Osteoblast (primary cell): ENCODE results near the gene CUX1. TPM values are rescaled to one million over a fixed set of nuclear protein-coding genes. Genes with fewer than 3 reads are reported as not detected.
"Not testable (repeated sequence)": the region's sequence is repeated elsewhere in the genome, so short reads cannot be mapped to it uniquely, and the experiment has no call there.

ENCODE experiments used
- DNase-seq: peaks from one replicate; pipeline ENCODE4 v3.0.0; 2011; ENCODE audit warnings: low spot score, mixed read lengths; ENCODE audit not compliant: insufficient read length; ENCODE audit errors: missing footprints
- H2AFZ ChIP-seq: 2 replicates; pipeline ENCODE4 v1.6.0; 2011; ENCODE audit warnings: mild to moderate bottlenecking, low read length
- H3K27ac ChIP-seq: 2 replicates; pipeline ENCODE4 v1.5.1; 2011; ENCODE audit warnings: mild to moderate bottlenecking, low read depth, low read length, moderate library complexity
- H3K27me3 ChIP-seq: 2 replicates; pipeline ENCODE4 v1.6.0; 2012; ENCODE audit warnings: mild to moderate bottlenecking, control low read depth, inconsistent platforms, low read length, moderate library complexity; ENCODE audit not compliant: insufficient read depth
- H3K36me3 ChIP-seq: 2 replicates; pipeline ENCODE4 v1.5.1; 2011; ENCODE audit warnings: mild to moderate bottlenecking, low read length, control low read depth, moderate library complexity; ENCODE audit not compliant: insufficient read depth
- H3K4me1 ChIP-seq: 2 replicates; pipeline ENCODE4 v1.5.1; 2011; ENCODE audit warnings: mild to moderate bottlenecking, low read length, control low read depth, moderate library complexity; ENCODE audit not compliant: insufficient read depth
- H3K4me2 ChIP-seq: 2 replicates; pipeline ENCODE4 v1.6.0; 2011; ENCODE audit warnings: mild to moderate bottlenecking, low read length; ENCODE audit not compliant: insufficient read depth
- H3K4me3 ChIP-seq: fragments of 200-600 bp; sonication (generic); 3 replicates; pipeline ENCODE4 v1.5.1; 2012; ENCODE audit warnings: mild to moderate bottlenecking, low read length, inconsistent platforms; ENCODE audit not compliant: insufficient read depth
- H3K79me2 ChIP-seq: 2 replicates; pipeline ENCODE4 v1.6.0; 2012; ENCODE audit warnings: mild to moderate bottlenecking, low read length, control low read depth, inconsistent platforms; ENCODE audit not compliant: insufficient read depth
- H3K9me3 ChIP-seq: 2 replicates; pipeline ENCODE4 v1.5.1; 2011; ENCODE audit warnings: low read depth, low read length, control low read depth
- H4K20me1 ChIP-seq: 2 replicates; pipeline ENCODE4 v1.6.0; 2012; ENCODE audit warnings: mild to moderate bottlenecking, low read length, control low read depth; ENCODE audit not compliant: insufficient read depth
- total RNA-seq: library from RNA; depleted of rRNA; stranded (reverse); fragments of >200 nt; gene quantifications from 2 replicates; pipeline ENCODE4 v1.2.3, GENCODE V29; 2012
- TF ChIP-seq, protein P1 (sequence below): IDR thresholded peaks from 2 replicates; pipeline ENCODE4 v1.5.1; 2011; ENCODE audit warnings: mild to moderate bottlenecking, low read depth, low read length, moderate library complexity; ENCODE audit errors: extremely low read depth

The CUX1 gene
- total RNA-seq, 1 donor, result 41.6 TPM

DNA sequence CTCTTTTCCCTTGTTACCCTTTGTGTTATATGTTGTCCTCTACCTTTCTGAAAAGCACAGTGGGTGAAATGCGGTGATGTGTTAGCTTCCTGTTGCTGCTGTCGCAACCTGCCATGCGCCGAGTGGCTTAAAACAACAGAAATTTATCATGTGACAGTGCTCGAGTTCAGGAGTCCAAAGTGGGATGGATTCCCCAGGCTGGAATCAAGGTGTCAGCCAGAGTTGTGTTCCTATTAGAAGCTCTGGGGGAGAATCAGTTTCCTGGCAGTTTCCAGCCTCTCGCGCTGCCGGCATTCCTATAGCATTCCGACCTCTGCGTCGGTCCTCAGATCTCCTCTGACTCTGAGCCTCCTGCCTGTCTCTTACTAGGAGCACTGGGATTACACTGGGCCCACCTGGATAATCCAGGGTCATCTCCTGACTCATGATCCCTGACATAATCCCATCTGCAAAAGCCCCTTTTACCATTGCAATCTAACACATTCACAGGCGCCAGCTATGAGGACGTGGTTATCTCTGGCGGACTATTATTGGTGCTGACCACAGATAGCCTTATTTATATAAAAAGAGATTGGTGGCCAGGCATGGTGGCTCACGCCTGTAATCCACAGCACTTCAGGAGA is 207.5 kb downstream of the CUX1 start:
- H3K27ac ChIP-seq, result no peak overlapping the region
- peaks cover 17% of the 10 kb centered on the region for H4K20me1 ChIP-seq
- TF ChIP-seq, protein P1, sequence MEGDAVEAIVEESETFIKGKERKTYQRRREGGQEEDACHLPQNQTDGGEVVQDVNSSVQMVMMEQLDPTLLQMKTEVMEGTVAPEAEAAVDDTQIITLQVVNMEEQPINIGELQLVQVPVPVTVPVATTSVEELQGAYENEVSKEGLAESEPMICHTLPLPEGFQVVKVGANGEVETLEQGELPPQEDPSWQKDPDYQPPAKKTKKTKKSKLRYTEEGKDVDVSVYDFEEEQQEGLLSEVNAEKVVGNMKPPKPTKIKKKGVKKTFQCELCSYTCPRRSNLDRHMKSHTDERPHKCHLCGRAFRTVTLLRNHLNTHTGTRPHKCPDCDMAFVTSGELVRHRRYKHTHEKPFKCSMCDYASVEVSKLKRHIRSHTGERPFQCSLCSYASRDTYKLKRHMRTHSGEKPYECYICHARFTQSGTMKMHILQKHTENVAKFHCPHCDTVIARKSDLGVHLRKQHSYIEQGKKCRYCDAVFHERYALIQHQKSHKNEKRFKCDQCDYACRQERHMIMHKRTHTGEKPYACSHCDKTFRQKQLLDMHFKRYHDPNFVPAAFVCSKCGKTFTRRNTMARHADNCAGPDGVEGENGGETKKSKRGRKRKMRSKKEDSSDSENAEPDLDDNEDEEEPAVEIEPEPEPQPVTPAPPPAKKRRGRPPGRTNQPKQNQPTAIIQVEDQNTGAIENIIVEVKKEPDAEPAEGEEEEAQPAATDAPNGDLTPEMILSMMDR, result no peak
- H3K4me1 ChIP-seq, result no peaks in the 10 kb centered on the region
- H3K4me2 ChIP-seq, result no peak overlapping the region
- H2AFZ ChIP-seq, result no peak overlapping the region
- H3K36me3 ChIP-seq, result peaks cover 2% of the 10 kb centered on the region
- no peak overlapping the region for H3K4me3 ChIP-seq
- no peaks in the 10 kb centered on the region for H3K27me3 ChIP-seq
- no peaks in the 10 kb centered on the region for H3K9me3 ChIP-seq
- H3K79me2 ChIP-seq, result no peaks in the 10 kb centered on the region
- DNase-seq, result no peak

DNA sequence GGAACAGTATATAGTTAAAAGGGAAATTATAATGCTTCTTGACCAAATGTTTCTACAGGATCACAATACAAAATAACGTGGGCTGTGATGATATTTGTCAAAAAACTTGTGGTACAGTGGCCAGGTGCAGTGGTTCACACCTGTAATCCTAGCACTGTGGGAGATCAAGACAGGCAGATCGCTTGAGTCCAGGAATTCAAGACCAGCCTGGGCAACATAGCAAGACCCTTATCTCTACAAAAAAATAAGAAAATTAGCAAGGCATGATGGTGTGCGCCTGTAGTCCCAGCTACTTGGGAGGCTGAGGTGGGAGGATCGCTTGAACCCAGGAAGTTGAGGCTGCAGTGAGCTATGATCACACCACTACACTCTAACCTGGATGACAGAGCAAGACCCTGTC is 208.4 kb downstream of the CUX1 start:
- not testable (repeated sequence) for H3K4me2 ChIP-seq, H3K27me3 ChIP-seq, DNase-seq, H3K36me3 ChIP-seq, H3K4me3 ChIP-seq, H2AFZ ChIP-seq, H3K9me3 ChIP-seq, H3K27ac ChIP-seq, H3K79me2 ChIP-seq, H3K4me1 ChIP-seq
- peaks cover 16% of the 10 kb centered on the region for H4K20me1 ChIP-seq

DNA sequence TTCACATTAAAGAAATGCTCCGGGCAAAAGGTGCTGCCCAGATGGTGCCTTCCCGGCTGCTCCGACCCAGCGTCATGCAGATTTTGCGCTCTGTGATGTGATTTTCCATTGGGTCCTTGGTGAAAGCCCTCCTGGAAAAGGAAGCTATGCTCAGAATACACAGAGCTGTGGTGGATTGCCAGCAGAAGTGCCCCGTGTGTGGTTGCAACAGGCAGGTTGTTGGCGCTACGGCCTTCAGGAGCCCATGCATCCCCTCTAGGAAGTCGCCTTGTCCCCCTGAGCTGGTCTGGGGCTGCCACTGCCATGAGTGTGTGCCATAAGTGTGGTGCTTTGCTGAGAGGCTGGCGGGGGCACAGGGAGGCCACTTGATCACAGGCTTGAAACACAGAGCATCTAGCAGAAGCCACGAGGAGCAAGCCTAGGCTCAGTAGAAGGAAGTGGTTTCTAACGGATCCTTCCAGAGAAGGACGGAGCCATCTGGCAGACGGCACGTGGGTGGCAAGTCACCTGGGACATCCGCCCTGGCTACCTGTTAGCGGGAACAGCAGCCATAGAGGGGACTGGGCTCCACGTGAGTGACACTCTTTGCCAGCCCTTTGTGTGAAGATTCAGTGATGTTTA is 210.9 kb downstream of the CUX1 start:
- H3K9me3 ChIP-seq, result no peaks in the 10 kb centered on the region
- H3K4me3 ChIP-seq, result no peak overlapping the region
- TF ChIP-seq, protein P1, result no peak
- no peaks in the 10 kb centered on the region for H3K27me3 ChIP-seq
- no peaks in the 10 kb centered on the region for H3K4me1 ChIP-seq
- no peak overlapping the region for H3K4me2 ChIP-seq
- H3K27ac ChIP-seq, result no peak overlapping the region
- no peak for DNase-seq
- peaks cover 10% of the 10 kb centered on the region for H4K20me1 ChIP-seq
- H3K36me3 ChIP-seq, result peaks cover 2% of the 10 kb centered on the region
- no peak overlapping the region for H2AFZ ChIP-seq
- no peaks in the 10 kb centered on the region for H3K79me2 ChIP-seq

DNA sequence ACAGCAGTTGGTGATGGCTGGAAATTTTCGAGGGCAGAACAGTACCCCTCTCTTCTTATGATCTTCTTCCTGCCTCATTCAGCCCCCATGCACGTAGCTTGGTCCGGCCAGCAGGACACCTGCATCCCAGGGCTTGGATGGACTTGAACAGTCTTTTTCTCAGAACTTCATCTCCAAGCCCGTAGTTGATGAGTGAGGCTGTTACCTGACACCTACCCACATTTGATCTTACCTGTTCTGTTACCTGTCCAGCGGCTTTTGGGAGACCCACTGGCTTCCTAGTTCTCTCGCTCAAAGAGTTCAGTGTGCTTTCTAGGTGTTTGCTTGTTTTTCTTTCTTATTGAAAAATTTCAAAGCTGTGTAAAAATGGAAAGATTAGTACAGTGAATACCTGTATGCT is 212.2 kb downstream of the CUX1 start:
- peaks cover 2% of the 10 kb centered on the region for H3K36me3 ChIP-seq
- H3K27ac ChIP-seq, result no peak overlapping the region
- H4K20me1 ChIP-seq, result peaks cover 2% of the 10 kb centered on the region
- no peaks in the 10 kb centered on the region for H3K79me2 ChIP-seq
- no peak overlapping the region for H3K4me2 ChIP-seq
- no peaks in the 10 kb centered on the region for H3K9me3 ChIP-seq
- no peak overlapping the region for H2AFZ ChIP-seq
- H3K27me3 ChIP-seq, result no peaks in the 10 kb centered on the region
- TF ChIP-seq, protein P1, result no peak
- DNase-seq, result no peak
- H3K4me3 ChIP-seq, result no peak overlapping the region
- no peaks in the 10 kb centered on the region for H3K4me1 ChIP-seq
